HUES6 (cell line): ENCODE data around the gene KCNE3.

Experiments
- H3K27ac ChIP-seq: 2 replicates; pipeline ENCODE4 v1.7.0; 2013; ENCODE audit warnings: low read depth, mild to moderate bottlenecking, low read length, inconsistent platforms
- H3K27me3 ChIP-seq: 2 replicates; pipeline ENCODE4 v1.6.1; 2013; ENCODE audit warnings: low read length; ENCODE audit not compliant: control insufficient read depth, insufficient read depth
- H3K36me3 ChIP-seq: 2 replicates; pipeline ENCODE4 v1.6.1; 2013; ENCODE audit warnings: low read length; ENCODE audit not compliant: control insufficient read depth, insufficient read depth
- H3K4me1 ChIP-seq: 2 replicates; pipeline ENCODE4 v1.6.1; 2013; ENCODE audit warnings: low read length; ENCODE audit not compliant: control insufficient read depth, insufficient read depth
- H3K4me3 ChIP-seq: 2 replicates; pipeline ENCODE4 v1.5.1; 2013; ENCODE audit warnings: low read depth, low read length
- H3K9ac ChIP-seq: one replicate; pipeline ENCODE4 v1.6.1; 2013; ENCODE audit warnings: mild to moderate bottlenecking, low read length
- H3K9me3 ChIP-seq: 2 replicates; pipeline ENCODE4 v1.6.1; 2013; ENCODE audit warnings: low read depth, low read length; ENCODE audit not compliant: control insufficient read depth, insufficient read depth

KCNE3 gene

DNA sequence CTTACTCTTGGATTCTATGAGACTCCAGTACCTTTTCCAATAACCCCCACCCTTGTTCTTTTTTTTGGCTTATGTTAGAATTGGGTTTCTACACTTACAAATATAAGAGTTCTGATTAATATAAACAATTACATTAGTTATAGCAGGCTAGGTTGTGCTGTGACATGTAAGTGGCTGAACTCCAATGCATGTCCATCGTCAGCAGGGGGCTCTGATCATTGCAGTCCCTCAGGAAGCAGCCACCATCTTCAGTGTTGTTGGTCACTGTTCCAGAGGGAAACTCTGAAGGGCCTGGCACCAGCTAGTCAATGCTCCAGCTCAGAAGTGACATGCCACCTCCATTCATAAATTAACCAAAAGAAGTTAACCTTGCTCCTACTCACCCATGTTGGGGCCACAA, 20.5 kb upstream of the KCNE3 start:
- Histone ChIP-seq H3K4me3 (no peak overlapping the region), H3K4me1 (peaks cover 2% of the 10 kb centered on the region; the same call in 1 of the 2 replicates), H3K9me3 (no peaks in the 10 kb centered on the region)

DNA sequence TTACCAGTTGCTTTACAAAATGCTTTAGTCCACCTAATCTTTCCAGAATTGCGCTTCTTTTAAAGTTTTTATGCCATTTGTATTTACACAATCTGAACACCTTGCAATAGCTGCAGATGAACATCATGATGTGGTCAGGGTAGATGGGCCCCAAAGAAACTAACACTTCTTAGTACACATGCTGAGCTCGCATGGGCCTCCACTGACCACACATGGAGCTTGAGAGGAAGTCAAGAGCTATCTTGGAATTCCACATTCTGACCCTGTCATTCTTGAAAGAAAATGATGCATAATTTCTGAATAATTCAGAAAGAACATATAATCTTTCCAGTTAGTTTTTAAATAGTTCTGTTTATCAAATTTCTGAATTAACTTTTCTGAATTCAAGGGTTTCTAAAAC, 18.5 kb upstream of the KCNE3 start:
- H3K27me3 ChIP-seq = no peaks in the 10 kb centered on the region
- no peak overlapping the region for H3K9ac ChIP-seq
- peaks cover 2% of the 10 kb centered on the region; the same call in 1 of the 2 replicates for H3K4me1 ChIP-seq
- no peaks in the 10 kb centered on the region for H3K9me3 ChIP-seq
- H3K36me3 ChIP-seq = no peaks in the 10 kb centered on the region
- H3K27ac ChIP-seq = no peak overlapping the region
- H3K4me3 ChIP-seq = no peak overlapping the region

More for the DNA sequence above, 20.5 kb upstream of the KCNE3 start:
- Histone ChIP-seq H3K27me3 (no peaks in the 10 kb centered on the region), H3K36me3 (no peaks in the 10 kb centered on the region; the same call in 1 of the 2 replicates), H3K9ac (no peak overlapping the region), H3K27ac (no peak overlapping the region)

DNA sequence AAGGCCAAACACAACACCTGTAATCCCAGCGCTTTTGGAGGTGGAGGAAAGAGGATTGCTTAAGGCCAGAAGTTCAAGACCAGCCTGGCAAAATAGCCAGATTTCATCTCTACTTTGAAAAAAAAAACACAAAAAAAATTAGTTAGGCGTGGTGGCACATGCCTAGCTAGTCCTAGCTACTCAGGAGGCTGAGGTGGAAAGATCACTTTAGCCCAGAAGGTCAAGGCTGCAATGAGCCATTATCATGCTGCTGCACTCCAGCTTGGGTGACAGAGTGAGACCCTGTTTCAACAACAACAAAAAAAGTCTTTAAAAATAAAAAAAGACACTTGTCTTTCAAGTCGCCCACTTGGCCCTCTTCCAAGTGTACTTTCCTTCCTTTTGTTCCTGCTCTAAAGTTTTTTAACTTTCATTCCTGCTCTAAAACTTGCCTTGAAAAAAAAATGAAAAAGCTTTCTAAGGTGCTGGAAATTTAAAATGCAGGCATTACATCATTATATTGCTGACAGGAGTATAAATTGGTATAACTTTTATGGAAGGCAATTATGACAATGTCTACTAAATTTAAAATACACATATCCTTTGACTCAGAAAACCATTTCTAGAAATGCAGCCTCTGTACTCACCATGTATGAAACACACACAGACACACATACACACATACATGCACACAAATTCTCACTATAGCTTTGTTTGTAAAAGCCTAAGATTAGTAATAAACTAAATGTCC, 13.5 kb upstream of the KCNE3 start:
- no peaks in the 10 kb centered on the region for H3K27me3 ChIP-seq
- no peak overlapping the region for H3K27ac ChIP-seq
- H3K4me3 ChIP-seq = no peak overlapping the region
- peaks cover 1% of the 10 kb centered on the region; the same call in 1 of the 2 replicates for H3K4me1 ChIP-seq
- no peak overlapping the region for H3K9ac ChIP-seq
- no peaks in the 10 kb centered on the region for H3K36me3 ChIP-seq
- H3K9me3 ChIP-seq = no peaks in the 10 kb centered on the region

DNA sequence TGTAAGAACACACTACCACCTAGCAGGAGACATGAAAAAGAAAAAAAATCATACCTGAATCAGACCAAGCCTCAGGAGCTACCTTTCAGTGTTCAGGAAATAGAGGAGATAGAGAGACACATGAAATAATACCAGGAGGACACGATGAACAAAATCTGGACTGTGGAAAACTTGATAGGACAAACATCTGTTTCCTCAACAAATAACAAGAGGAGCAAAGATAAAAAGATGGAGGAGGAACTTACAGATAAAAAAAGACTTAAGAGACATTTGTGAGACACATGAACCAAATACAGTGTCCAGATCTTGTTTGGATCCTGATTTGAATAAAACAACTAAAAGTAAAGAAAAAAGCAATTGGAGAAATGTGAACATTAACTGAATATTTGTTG, 12.4 kb upstream of the KCNE3 start:
- Histone ChIP-seq H3K4me3 (no peak overlapping the region), H3K4me1 (no peaks in the 10 kb centered on the region), H3K27ac (no peak overlapping the region), H3K9ac (no peak overlapping the region), H3K36me3 (no peaks in the 10 kb centered on the region), H3K27me3 (no peaks in the 10 kb centered on the region), H3K9me3 (no peaks in the 10 kb centered on the region)

DNA sequence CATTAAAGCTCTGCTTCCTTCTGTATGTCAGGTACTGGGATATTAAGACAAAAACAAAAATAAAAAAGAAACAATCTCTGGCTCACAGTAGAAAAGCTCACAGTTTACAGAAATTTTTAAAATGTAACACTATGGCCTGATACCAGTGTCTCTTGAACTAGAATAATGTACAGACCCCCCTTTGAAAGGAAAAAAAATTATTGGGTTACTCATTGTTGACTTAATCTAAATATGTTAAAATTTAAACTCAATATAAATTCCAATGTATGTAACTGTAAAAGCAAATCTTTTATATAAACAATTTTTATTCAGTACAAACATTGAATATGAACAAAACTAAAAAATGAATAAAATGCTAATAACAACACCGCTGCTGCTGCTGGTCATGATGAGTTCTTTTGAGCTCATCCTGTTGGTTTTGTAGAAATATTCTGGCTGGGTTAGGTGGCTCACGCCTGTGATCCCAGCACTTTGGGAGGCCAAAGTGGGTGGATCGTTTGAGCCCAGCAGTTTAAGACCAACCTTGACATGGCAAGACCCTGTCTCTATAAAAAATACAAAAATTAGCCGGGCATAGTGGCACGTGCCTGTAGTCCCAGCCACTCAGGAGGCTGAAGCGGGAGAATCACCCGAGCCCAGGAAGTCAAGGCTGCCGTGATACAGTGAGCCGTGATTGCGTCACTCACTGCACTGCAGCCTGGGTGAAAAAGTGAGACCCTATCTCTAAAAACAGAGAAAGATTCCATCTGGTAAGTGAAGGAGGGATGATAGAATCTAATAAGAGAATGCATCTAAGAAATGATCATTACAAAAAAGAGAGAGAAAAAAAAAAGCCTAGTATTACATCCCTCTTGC, 11.8 kb upstream of the KCNE3 start:
- Histone ChIP-seq H3K27me3 (no peaks in the 10 kb centered on the region), H3K36me3 (no peaks in the 10 kb centered on the region), H3K9ac (no peak overlapping the region), H3K4me3 (no peak overlapping the region), H3K27ac (no peak overlapping the region), H3K4me1 (no peaks in the 10 kb centered on the region; the same call in 1 of the 2 replicates), H3K9me3 (no peaks in the 10 kb centered on the region)

DNA sequence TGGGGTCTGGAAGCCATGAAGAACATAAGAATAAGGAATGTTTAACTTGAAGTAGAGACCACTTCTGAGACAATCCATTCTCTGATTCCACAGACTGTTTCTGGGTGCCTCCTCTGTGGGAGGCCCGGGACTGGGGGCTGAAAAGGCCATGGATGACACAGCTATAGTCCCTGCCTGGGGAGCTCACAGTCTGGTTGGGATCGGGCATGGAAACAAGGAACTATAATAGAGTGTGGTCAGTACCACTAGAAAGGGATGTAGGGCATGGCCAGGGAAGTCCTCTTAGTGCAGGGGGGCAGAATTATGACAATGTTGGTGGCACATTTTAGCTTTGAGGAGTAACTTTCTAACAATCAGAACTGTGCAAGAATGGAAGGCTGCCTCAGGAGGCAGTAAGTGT, 9.2 kb upstream of the KCNE3 start:
- Histone ChIP-seq H3K9ac (no peak overlapping the region), H3K4me1 (no peaks in the 10 kb centered on the region; the same call in 1 of the 2 replicates), H3K9me3 (no peaks in the 10 kb centered on the region), H3K27me3 (no peaks in the 10 kb centered on the region), H3K36me3 (no peaks in the 10 kb centered on the region), H3K4me3 (no peak overlapping the region), H3K27ac (no peak overlapping the region)

DNA sequence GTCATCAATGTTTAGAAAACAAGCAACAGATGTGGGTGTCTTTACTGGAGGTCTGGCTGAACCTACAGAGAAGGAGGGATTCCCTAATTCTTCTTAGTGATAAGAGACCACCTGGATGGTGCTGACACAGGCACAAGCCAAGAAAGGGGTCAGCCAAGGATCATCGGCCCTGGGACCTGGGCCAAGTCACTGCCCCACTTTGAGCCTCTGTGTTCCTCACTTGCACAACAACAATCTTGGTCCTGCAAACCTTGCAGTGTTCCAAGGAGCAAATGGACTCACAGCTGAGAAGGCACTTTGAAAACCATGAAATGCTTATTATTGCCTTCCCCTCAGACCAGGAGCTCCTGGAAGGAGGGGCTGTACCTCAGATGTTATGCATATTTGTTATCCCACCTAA, 7.0 kb upstream of the KCNE3 start:
- Histone ChIP-seq H3K4me1 (no peaks in the 10 kb centered on the region; the same call in 1 of the 2 replicates), H3K36me3 (no peaks in the 10 kb centered on the region), H3K9ac (no peak overlapping the region), H3K27ac (no peak overlapping the region), H3K9me3 (no peaks in the 10 kb centered on the region), H3K4me3 (no peak overlapping the region), H3K27me3 (no peaks in the 10 kb centered on the region)

DNA sequence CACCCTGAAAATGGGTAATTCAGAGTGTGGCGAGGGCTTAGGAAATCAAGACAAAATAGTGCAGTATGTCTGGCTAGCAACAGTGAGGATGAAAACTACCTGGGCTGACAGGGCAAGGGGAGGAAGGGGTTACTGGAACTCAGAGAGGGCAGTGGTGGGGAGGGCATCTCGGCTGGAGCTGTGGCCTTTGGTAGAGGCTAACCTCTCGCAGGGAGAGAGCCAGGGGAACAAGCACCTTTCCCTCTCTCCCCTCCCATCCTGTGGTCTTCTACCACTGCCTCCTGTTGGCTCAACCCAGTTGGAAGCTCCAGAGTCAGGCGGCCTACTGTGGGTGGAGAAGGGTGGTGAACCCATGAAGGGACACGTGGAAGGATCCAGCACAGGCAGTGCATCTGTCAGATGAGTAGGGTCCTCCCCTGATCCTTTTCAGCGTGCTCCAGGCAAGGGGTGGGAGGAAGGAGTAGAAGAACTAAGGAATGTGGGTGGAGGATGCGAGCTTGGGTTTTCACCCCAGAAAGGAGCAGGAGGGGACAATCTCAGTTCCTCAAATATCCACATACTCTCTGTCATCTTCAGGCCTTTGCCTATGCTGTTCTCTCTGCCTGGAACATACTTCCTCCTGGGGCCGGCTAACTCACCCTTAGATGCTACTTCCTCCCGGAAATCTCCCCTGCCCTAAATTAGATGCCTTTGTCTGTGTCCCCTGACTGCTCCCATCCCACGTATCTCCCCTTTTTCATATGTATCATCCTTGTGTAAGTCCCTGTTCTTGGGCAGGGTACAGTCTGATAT, 6.2 kb upstream of the KCNE3 start:
- Histone ChIP-seq H3K9ac (no peak overlapping the region), H3K27ac (no peak overlapping the region), H3K27me3 (no peaks in the 10 kb centered on the region), H3K9me3 (no peaks in the 10 kb centered on the region), H3K4me3 (no peak overlapping the region), H3K4me1 (no peaks in the 10 kb centered on the region; the same call in 1 of the 2 replicates), H3K36me3 (no peaks in the 10 kb centered on the region)

DNA sequence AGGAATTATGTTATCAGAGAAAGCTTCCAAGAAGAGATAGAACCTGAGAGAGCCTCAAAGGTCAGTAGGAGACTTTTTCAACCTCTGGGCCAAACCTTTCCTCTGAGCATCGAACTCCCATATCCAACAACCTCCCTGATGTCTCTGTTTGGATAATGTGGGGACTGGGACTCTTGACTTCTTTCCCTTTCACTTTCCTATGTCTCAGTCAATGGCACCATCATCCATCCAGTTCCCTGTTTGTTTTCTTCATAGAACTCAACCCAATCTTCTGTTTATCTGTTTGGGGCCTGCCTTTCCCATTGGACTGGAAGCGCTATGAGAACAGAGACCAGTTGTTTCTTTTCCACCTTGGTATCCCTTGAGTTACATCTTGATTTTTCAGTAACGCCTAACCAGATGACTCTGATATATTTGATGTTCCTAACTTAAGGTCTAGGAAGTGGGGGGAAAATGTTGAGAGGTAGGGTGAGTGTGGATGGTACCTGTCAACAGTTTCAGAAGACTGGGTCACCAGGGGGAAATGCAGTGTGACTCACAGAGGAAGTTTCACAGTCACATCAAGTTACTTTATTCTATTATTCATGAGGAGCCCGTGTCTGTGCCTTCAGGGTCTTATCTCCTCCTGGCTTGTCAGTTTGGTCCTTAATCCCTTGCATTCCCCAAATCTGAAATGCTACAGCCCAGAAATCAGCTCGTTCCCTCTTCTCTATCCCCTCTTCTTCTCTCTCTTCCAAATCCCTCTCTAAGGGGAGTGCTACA, 4.5 kb upstream of the KCNE3 start:
- Histone ChIP-seq H3K36me3 (no peaks in the 10 kb centered on the region), H3K27ac (no peak overlapping the region), H3K9me3 (no peaks in the 10 kb centered on the region), H3K9ac (no peak overlapping the region), H3K27me3 (peaks cover 4% of the 10 kb centered on the region; the same call in 1 of the 2 replicates), H3K4me3 (no peak overlapping the region), H3K4me1 (peaks cover 12% of the 10 kb centered on the region)

DNA sequence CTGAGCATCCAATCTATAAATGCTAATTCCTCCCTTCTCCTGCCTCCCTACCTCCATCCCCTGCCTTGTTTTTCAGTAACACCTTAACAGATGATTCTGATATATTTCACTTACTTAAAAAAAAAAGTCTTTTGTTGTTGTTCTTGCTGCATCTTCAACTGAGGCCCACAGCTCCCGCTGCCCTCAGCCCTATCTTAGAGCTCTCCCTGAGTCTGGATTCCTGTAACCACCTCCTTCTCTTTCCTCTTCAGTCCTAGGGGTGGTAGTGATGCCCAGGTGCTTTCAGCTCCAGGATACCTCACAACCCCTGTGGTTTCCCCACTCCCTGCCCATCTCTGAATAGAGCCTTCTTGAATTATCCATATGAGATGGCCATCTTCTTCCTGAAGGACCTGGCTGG, 3.7 kb upstream of the KCNE3 start:
- H3K27ac ChIP-seq = no peak overlapping the region
- H3K4me1 ChIP-seq = peaks cover 20% of the 10 kb centered on the region

More for the DNA sequence above, 3.7 kb upstream of the KCNE3 start:
- H3K27me3 ChIP-seq = peaks cover 7% of the 10 kb centered on the region; the same call in 1 of the 2 replicates
- no peak overlapping the region for H3K4me3 ChIP-seq
- no peaks in the 10 kb centered on the region for H3K36me3 ChIP-seq
- no peaks in the 10 kb centered on the region for H3K9me3 ChIP-seq
- H3K9ac ChIP-seq = no peak overlapping the region
